Keratinocyte (primary cell): ENCODE results near the gene DCLK2. TPM values are rescaled to one million over a fixed set of nuclear protein-coding genes. Genes with fewer than 3 reads are reported as not detected.

Source experiments
- DNase-seq: peaks from one replicate; pipeline ENCODE4 v3.0.0-alpha.2; 2011; ENCODE audit warnings: low read depth, missing footprints, low spot score
- FAIRE-seq: peaks from 2 replicates; lab custom pipeline; 2011; peaks lifted over from hg19 to GRCh38; lab: Jason Lieb, UNC
- H2AFZ ChIP-seq: 2 replicates; pipeline ENCODE4 v1.6.0; 2012; ENCODE audit warnings: low read length, control low read depth, inconsistent platforms; ENCODE audit not compliant: control insufficient read depth
- H3K27ac ChIP-seq: 2 replicates; pipeline ENCODE4 v1.5.1; 2011; ENCODE audit warnings: low read length; ENCODE audit not compliant: control insufficient read depth, insufficient read depth
- H3K27me3 ChIP-seq: 3 replicates; pipeline ENCODE4 v1.6.0; 2011; ENCODE audit warnings: low read length; ENCODE audit not compliant: control insufficient read depth, insufficient read depth; ENCODE audit errors: extremely low read depth
- H3K36me3 ChIP-seq, 2 experiments: 2 replicates in 1 of 2; 3 replicates in 1 of 2; pipeline ENCODE4 v1.5.1; 2011; ENCODE audit warnings: low read length in 2 of 2, mild to moderate bottlenecking in 1 of 2; ENCODE audit not compliant: control insufficient read depth in 2 of 2, insufficient read depth in 2 of 2; ENCODE audit errors: extremely low read depth in 1 of 2
- H3K4me1 ChIP-seq: 3 replicates; pipeline ENCODE4 v1.5.1; 2011; ENCODE audit warnings: low read length; ENCODE audit not compliant: control insufficient read depth, insufficient read depth; ENCODE audit errors: extremely low read depth
- H3K4me2 ChIP-seq: 3 replicates; pipeline ENCODE4 v1.6.0; 2011; ENCODE audit warnings: low read depth, low read length; ENCODE audit not compliant: control insufficient read depth, insufficient read depth; ENCODE audit errors: extremely low read depth
- H3K4me3 ChIP-seq, 3 experiments: fragments of 200-600 bp in 1 of 3; sonication (generic) in 1 of 3; 2 replicates in 2 of 3; 3 replicates in 1 of 3; pipeline ENCODE4 v1.5.1; 2011 to 2016; ENCODE audit warnings: low read length in 3 of 3, mild to moderate bottlenecking in 3 of 3, control low read depth in 2 of 3, inconsistent platforms in 1 of 3, low read depth in 1 of 3, mixed read lengths in 1 of 3, mixed run types in 1 of 3, moderate library complexity in 1 of 3; ENCODE audit not compliant: control insufficient read depth in 2 of 3, insufficient read depth in 2 of 3; ENCODE audit errors: extremely low read depth in 1 of 3
- H3K79me2 ChIP-seq: 2 replicates; pipeline ENCODE4 v1.6.0; 2012; ENCODE audit warnings: low read length; ENCODE audit not compliant: control insufficient read depth, insufficient read depth
- H3K9ac ChIP-seq: 3 replicates; pipeline ENCODE4 v1.6.0; 2011; ENCODE audit warnings: low read length; ENCODE audit not compliant: control insufficient read depth, insufficient read depth; ENCODE audit errors: extremely low read depth
- H3K9me1 ChIP-seq: 3 replicates; pipeline ENCODE4 v1.6.0; 2011; ENCODE audit warnings: low read length; ENCODE audit not compliant: control insufficient read depth, insufficient read depth; ENCODE audit errors: extremely low read depth
- H3K9me3 ChIP-seq: 2 replicates; pipeline ENCODE4 v1.5.1; 2012; ENCODE audit warnings: low read depth, low read length; ENCODE audit not compliant: control insufficient read depth
- H4K20me1 ChIP-seq: 3 replicates; pipeline ENCODE4 v1.6.0; 2011; ENCODE audit warnings: low read length; ENCODE audit not compliant: control insufficient read depth, insufficient read depth; ENCODE audit errors: extremely low read depth
- CTCF ChIP-seq, 3 experiments: IDR thresholded peaks in 1 of 3; conservative IDR thresholded peaks in 1 of 3; optimal IDR thresholded peaks in 1 of 3; 2 replicates in 2 of 3; 3 replicates in 1 of 3; pipeline versions ENCODE3 to v1.5.1; 2011; ENCODE audit warnings: low read length in 3 of 3, mild to moderate bottlenecking in 3 of 3, moderate library complexity in 2 of 3, control low read depth in 1 of 3, inconsistent platforms in 1 of 3; ENCODE audit not compliant: insufficient read depth in 2 of 3; ENCODE audit errors: extremely low read depth in 1 of 3
- EZH2 ChIP-seq: IDR thresholded peaks from one replicate; pipeline ENCODE4 v1.6.1; 2012; ENCODE audit warnings: inconsistent platforms, mild to moderate bottlenecking, low read length, moderate library complexity
- dilution Hi-C: fragments of 300-500 bp; cut with MboI; formaldehyde crosslinking; loops from one replicate; pipeline ENCODE4 v1.7.0; 2020; ENCODE audit warnings: low sequenced_read_pairs; ENCODE audit not compliant: extremely low pct_ligation_motif_present
- polyA plus RNA-seq, 5 experiments: library from polyadenylated mRNA; depleted of rRNA in 3 of 5; stranded (reverse) in 3 of 5; stranded (forward) in 1 of 5; unstranded in 1 of 5; fragments of >200 nt; gene quantifications; 1 replicate in 1 of 5; 2 replicates in 3 of 5; 3 replicates in 1 of 5; pipeline versions ENCODE4 v1.2.1 to v1.2.3, GENCODE V29; 2011 to 2012; ENCODE audit warnings: missing spikeins in 2 of 5, low read depth in 1 of 5, low replicate concordance in 1 of 5

Gene DCLK2
- polyA plus RNA-seq, 1 donor (not counting 4 experiments of a cell fraction or from before 2014, with no cell fraction given), result 0.07 TPM

GRCh38 chr4:150080337-150080736, 2.1 kb downstream of the DCLK2 start:
- H3K27ac ChIP-seq, result no peak overlapping the region
- no peak for TF ChIP-seq EZH2
- TF ChIP-seq CTCF (optimal IDR thresholded peaks at IDR 0.05 in 1 of 3, IDR thresholded peaks at IDR 0.05 in 1 of 3, conservative IDR thresholded peaks at IDR 0.05 in 1 of 3; ENCODE audit: extremely low read depth in 1 of 3, insufficient read depth in 2 of 3, low read length in 3 of 3), result no peak
- no peaks in the 10 kb centered on the region for H4K20me1 ChIP-seq
- H3K9me1 ChIP-seq, result no peaks in the 10 kb centered on the region
- no peak overlapping the region for H2AFZ ChIP-seq
- H3K4me2 ChIP-seq, result no peak overlapping the region
- H3K4me1 ChIP-seq, result no peaks in the 10 kb centered on the region
- FAIRE-seq, result no peak
- no peaks in the 10 kb centered on the region for H3K79me2 ChIP-seq
- no peaks in the 10 kb centered on the region for H3K36me3 ChIP-seq
- no peaks in the 10 kb centered on the region for H3K9me3 ChIP-seq
- peaks cover 29% of the 10 kb centered on the region for H3K27me3 ChIP-seq
- dilution Hi-C loops, result no loop called here
- DNase-seq, result no peak
- H3K9ac ChIP-seq, result no peak overlapping the region
- no peak overlapping the region for H3K4me3 ChIP-seq

- no peak overlapping the region for H3K4me2 ChIP-seq
- DNase-seq (no peak), FAIRE-seq (no peak)
These were observed 2.6 kb downstream of the DCLK2 start for GRCh38 chr4:150080875-150081274.

More at GRCh38 chr4:150080875-150081274, 2.6 kb downstream of the DCLK2 start:
- no peak overlapping the region for H2AFZ ChIP-seq
- H3K27me3 ChIP-seq, result peaks cover 29% of the 10 kb centered on the region
- H3K9ac ChIP-seq, result no peak overlapping the region
- no peaks in the 10 kb centered on the region for H3K79me2 ChIP-seq
- TF ChIP-seq CTCF (optimal IDR thresholded peaks at IDR 0.05 in 1 of 3, IDR thresholded peaks at IDR 0.05 in 1 of 3, conservative IDR thresholded peaks at IDR 0.05 in 1 of 3; ENCODE audit: extremely low read depth in 1 of 3, insufficient read depth in 2 of 3, low read length in 3 of 3), result no peak
- dilution Hi-C loops, result no loop called here
- H3K36me3 ChIP-seq, result no peaks in the 10 kb centered on the region
- no peaks in the 10 kb centered on the region for H3K4me1 ChIP-seq
- H4K20me1 ChIP-seq, result no peaks in the 10 kb centered on the region
- H3K27ac ChIP-seq, result no peak overlapping the region
- H3K4me3 ChIP-seq, result no peak overlapping the region
- no peaks in the 10 kb centered on the region for H3K9me1 ChIP-seq
- no peaks in the 10 kb centered on the region for H3K9me3 ChIP-seq
